Transverse colon (tissue), 4 donors: Measurements from ENCODE around the gene FH.
A peak's percentile ranks its signal among the peaks of the same experiment; 100 is the strongest.

Experiments
- CTCF ChIP-seq, 5 experiments: fragments of 200-600 bp in 3 of 5; fragments of 450-650 bp in 2 of 5; sonication (generic) in 3 of 5; IDR thresholded peaks; 1 replicate in 2 of 5; 2 replicates in 3 of 5; pipeline ENCODE4 v1.5.1; 2016 to 2017; ENCODE audit warnings: antibody characterized with exemption in 5 of 5, inconsistent platforms in 3 of 5, mild to moderate bottlenecking in 2 of 5, moderate library complexity in 1 of 5
- EP300 ChIP-seq: sonication (generic); formaldehyde crosslinking; IDR thresholded peaks from one replicate; pipeline ENCODE4 v1.6.1; 2017; ENCODE audit warnings: antibody characterized with exemption, low read depth
- POLR2A ChIP-seq: fragments of 450-650 bp; IDR thresholded peaks from one replicate; pipeline ENCODE4 v1.6.1; 2016; ENCODE audit warnings: antibody characterized with exemption, mild to moderate bottlenecking, moderate library complexity
- POLR2AphosphoS5 ChIP-seq, 3 donors: sonication (generic); formaldehyde crosslinking; IDR thresholded peaks; one replicate each; pipeline ENCODE4 v1.6.1; 2016; ENCODE audit warnings: antibody characterized with exemption in 3 of 3

GRCh38 chr1:241532864-241533263 is 13.3 kb upstream of the FH start:
- TF ChIP-seq POLR2AphosphoS5 (IDR thresholded peaks at IDR 0.05), result no peak
- no peak for TF ChIP-seq CTCF (IDR thresholded peaks at IDR 0.05)
- TF ChIP-seq POLR2A, result peak; percentile 15
- no peak for TF ChIP-seq EP300
